T-helper 1 cell treated with Interleukin-12 subunit alpha and Interleukin-12 subunit beta and Interleukin-4 antibody, amounts not matched to agents 30 ng/mL and 1 ng/mL, for 36 hours (primary cell): ENCODE data around the gene RGS6. TPM values are rescaled to one million over a fixed set of nuclear protein-coding genes. Genes with fewer than 3 reads are reported as not detected.

Experiments used
- intact Hi-C: fragments of 100-400 bp; cut with micrococcal nuclease; formaldehyde crosslinking; loops from one replicate; pipeline ENCODE4 v1.15.1; 2024
- total RNA-seq: library from RNA; stranded (reverse); gene quantifications from 2 replicates; pipeline ENCODE4 v1.2.3, GENCODE V29; 2022

RGS6 gene
- total RNA-seq, 1 donor from 2014 or later: 3.0 TPM

DNA sequence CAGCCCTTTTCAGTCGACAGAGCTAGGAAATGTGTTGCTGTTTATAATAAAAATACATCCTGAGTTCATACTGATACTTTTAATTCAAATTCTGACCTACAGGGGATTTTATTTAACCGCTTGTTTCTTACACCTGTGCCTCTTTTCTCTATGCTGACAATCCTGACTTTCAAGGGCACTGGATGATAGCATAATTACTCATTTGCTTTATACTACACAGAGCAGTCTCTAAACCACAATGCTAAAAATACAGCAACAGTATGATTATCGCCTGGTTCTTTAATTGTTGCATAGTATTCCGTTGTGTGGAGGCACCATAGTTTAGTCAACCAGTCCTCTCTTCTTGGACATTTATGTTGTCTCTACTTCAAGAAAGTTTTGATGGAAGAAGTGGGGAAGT is 588.8 kb downstream of the RGS6 start:
- intact Hi-C loops: no loop called here

DNA sequence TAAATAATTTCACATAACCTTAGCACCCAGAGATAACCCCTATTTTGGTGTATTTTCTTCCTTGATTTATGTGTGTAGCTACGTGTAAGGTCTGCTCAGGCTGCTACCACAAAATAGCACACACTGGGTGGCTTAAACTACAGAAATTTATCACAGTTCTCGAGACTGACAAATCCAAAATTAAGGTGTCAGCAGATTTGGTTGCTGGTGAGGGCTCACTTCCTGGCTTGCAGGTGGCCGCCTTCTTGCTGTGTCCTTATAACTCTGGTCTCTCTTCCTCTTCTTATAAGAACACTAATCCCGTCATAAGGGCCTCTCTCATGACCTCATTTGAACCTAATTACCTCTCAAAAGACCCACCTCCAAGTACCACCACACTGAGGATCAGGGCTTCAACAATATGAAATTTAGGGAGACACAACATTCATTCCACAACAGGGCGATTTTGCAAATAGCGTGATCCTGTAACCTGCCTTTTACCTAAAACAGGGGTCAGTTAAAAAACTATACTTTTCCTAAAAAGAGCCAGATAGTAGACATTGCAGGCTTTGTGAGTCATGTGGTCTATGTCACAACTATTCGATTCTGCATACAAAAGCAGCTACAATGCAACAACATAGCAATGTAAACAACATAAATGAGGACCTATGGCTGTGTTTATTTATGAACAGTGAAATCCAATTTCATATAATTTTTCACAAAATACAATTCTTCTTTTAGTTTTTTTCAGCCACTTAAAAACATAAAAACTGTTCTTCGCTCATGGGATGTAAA is 589.9 kb downstream of the RGS6 start:
- intact Hi-C loops: no loop called here

DNA sequence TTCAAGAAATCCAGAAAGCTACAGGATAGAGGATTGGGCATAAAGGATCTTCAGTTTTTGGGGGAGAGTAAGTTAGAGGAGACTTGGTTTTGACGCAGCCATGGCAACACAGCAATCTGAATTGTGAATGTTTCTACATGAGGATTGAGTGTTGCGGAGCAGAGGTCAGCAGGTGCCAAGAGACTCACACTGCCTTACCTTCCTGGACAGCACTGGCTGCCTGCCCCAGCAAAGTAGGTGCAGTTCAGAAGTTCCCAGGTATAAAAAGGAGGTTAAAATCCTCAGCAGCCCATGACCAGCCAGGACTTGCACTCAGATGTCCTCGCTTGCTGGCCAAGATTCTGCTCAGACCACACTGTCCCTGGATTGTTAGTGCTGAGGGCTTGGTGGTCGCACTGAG is 590.6 kb downstream of the RGS6 start:
- intact Hi-C loops: no loop called here

DNA sequence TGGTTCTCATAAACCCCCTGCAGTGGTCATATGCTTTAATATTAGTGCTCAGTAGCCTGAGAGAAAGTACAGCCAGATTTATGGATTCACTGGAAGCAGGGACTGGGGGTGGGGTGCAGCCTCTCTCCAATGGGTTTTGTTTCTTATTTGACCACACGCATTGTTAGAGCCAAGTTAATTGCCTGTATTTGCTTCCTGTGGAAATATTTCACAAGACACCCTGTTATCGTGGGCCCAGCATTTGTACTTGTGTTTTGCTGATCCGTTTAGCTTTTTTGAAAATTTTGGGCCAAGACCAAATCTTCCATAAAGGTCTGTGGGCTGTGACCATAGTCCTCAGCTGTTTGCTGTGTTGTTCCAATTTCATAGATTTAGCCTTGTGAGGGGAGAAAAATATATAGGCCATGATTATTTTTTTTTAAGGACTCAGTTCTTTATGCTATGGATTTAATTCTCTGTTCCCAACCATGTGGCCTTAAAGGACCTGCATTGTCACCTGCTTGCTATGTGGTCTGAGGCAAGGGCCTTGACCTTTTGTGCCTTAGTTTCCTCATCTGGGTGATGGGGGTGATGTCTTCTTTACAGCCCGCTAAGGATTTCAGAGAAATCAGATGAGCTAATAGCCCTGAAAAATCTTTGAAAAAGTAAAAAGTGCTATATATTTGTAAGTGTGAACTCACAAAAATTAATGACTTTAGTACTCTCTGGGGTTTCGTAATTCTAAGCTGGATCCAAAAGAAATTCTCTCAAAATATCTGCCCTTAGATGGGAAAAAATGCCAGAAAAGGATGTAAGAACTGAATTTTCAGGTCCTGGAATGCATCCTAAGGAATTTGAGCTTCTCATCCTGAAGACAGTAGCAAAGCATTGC is 591.4 kb downstream of the RGS6 start:
- intact Hi-C loops: no loop called here

DNA sequence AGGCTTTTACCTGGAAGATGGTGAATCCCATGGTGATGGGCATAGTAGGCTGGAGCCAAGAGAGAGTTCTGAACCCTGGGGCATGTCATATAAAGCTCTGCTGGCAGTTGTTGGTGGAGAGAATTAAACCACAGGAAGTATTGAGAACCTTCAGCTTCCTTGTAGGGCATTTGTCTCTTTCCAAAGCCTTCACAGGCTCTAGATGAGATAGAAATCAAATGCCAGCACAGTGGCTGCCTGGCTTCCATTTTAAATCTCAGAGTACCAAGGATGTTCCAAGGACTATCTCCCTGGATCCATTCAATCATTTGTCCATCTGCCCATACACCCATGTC is 592.0 kb downstream of the RGS6 start:
- intact Hi-C loops: no loop called here

DNA sequence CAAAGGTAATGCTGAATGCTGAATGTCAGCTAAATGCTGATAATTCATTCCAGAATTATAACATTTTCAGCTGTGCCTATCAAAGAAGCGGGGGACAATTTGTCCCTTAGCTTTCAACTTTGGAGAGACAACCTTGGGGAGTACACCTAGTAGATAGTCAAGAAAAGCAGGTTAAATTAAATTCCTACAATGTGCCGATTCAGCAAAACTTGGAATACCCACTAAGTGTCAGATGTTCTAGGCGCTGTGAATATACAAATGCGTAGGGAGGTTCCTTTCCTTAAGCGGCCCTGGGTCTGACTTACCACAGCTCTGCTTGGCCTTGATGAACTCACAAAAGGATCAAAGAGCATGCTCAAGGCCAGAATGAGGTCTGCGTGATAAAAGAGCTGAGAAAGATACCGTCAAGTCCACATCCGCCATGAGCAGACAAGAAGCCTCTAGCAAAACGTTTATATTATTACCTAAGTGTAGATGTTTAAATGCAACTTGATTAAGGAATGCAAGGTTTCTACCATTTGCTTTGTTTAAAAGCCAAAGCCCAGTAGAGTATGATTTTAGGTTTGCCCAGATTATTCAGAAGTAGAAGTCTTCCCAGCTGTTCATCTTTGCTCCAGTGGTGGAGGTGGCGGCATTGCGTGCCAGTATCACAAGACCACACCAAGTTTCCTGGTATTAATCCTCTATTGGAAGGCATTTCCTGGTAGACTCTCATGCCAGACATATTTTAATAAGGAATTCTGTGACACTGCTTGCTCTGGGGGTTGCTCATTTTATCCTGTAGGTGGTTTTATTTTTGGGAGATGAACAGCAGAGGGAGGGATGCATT is 593.1 kb downstream of the RGS6 start:
- intact Hi-C loops: no loop called here

DNA sequence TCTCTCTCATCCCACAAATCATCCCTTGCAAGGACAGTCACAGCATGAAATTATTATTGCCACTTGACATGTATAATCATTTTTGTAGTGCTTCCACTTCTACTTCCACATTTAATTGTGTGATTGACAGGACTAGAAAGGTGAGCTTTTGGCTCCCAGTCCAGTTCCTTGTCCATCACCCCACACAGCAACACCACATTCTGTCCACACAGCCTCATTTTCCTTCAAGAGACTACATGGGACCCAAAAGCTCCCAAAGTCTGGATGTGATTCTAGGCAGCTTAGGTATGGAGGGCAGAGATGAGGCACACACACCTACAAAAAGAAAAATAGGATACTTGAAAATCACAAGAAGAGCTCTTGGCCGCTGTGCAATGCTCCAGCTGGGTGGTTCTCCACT is 595.4 kb downstream of the RGS6 start:
- intact Hi-C loops: no loop called here

DNA sequence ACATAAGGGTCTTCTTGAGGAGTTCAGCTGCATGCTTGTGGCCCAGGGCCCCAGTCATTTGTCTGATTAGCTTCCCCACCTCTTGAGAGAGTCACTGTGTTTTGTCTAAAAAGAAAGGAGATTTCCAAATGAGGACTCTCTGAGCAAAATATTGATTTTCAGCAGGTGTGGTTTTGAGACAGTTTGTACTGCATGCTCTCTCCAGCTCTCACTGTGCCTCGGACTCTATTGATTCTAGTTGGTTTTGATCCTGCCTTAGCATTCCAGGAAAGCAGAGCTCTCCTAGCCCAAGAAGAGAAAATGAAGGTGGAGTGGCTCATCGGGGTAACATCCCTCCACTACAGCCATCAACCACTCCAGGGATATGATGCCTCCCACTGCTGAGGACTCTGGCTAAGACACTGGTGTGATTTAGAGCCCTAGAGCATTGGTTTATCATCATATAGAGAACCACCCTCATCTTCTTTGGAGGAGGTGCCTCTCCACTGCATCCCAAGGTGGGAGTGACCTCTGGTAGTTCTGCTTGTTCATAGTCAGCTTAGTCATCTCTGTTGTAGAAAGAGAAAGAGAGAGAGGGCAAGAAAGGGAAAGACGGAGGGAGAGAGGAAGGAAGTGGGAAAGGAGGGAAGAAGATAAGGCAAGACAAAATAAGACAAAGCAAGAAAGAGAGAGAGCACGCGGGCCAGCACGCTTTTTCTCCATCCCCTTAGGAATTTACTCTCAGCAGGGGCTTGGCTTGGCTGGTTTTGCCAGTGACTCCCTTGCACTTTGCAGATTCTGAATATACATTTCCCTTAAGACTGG is 596.0 kb downstream of the RGS6 start:
- intact Hi-C loops: no loop called here

DNA sequence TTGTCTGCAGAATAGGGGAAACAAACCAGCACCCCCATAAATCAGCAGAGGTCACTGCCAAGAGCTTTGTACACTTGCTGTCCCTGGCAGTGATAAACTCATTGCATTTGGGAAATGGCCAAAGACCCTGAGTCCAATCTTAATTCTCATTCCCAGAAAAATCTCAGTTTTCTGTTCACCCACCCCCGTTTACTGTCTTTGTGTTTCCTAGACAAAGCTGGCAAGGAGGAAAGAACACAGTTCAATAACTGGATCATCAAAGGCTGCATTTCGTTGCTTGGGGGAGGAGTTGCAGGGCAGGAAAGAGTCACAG is 596.6 kb downstream of the RGS6 start:
- intact Hi-C loops: no loop called here

DNA sequence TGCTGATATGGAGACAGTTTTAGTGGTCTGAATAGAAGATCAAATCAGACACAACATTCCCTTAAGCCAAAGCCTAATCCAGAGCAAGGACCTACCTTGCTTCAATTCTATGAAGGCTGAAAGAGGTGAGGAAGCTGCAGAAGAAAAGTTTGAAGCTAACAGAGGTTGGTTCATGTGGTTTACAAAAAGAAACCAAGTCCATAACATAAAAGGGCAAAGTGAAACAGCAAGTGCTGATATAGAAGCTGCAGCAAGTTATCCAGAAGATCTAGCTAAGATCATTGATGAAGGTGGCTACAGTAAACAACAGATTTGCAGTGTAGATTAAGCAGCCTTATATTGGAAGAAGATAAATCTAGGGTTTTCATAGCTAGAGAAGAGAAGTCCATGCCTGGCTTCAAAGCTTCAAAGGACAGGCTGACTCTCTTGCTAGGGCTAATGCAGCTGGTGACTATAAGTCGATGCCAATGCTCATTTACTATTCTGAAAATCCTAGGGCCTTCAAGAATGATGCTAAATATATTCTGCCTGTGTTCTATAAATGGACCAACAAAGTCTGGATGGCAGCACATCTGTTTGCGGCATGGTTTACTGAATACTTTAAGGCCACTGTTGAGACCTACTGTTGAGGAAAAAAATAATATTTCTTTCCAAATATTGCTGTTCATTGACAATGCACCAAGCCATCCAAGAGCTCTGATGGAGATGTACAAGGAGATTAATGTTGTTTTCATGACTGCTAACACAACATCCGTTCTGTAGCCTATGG is 600.6 kb downstream of the RGS6 start:
- intact Hi-C loops: loop anchor here (1.0 kb wide), 3 partner anchors 14 to 361 kb away; partner anchors contain the start of gene DPF3

DNA sequence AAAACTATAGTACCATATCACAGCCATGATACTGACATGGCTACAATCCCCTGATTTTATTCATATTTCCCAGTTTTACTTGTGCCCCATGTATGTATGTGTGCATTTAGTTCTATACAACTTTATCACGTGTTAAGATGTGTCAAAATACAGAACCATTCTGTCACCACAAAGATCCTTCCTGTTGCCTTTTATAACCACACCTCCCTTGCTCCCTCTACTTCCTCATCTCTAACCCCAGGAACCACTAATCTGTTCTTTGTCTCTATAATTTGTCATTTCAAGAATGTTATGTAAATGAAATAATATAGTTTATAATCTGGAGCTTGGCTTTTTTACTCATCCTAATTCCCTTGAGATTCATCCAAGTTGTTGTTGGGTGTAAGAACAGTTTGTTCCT is 603.3 kb downstream of the RGS6 start:
- intact Hi-C loops: loop anchor here (1.0 kb wide), 1 partner anchor 59 kb away; no protein-coding TSS in a partner anchor

DNA sequence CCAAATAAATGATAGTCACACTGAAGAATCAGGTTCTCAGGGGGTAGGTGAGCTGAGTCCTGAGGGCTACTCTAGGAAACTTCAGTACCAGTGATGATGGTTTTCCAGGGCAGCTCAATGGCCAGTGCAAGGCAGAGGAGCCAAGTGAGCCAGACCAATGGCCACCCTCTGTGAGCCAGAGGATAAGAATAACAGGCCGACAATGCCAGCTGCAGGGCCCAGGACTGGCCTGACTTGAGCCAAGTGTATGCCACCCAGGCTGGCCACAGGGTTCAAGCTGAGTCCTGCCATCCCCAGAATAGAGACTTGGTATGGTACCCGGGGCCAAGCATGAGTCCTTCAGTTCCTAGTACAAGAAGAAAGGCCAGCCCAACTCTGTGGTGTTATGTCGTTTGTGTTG is 606.2 kb downstream of the RGS6 start:
- intact Hi-C loops: no loop called here

DNA sequence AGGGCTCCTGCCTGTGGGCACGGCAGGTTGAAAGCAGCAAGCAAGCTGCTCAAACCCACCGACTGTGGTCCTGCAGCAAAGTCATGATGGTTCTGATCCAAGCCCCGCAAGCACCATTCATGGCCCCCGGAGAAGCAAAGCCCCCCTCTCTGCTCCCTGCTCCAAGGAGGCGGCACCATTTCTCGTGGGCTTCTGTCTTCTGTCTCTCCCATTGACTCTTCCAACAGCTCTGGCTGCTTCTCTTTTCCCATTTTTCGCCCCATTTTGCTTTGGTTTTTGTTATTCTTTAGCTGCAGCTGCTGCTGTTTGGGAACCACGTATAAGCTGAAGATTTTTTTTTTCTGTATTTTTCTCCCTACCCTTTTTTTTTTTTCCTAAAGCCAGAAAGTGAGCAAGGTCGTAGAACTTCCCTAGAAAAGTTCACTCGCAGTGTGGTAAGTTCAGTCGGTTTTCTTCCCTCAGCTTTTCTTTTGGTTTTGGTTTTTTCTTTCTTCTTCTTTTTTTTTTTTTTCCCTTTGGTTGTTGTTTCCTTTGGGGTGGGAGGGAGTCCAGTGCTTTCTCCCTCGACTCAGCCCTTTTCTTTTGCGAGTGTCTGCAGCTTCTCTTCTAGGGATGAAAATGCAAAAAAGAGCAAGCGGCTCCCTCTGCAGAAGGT is 607.6 kb downstream of the RGS6 start:
- intact Hi-C loops: no loop called here

DNA sequence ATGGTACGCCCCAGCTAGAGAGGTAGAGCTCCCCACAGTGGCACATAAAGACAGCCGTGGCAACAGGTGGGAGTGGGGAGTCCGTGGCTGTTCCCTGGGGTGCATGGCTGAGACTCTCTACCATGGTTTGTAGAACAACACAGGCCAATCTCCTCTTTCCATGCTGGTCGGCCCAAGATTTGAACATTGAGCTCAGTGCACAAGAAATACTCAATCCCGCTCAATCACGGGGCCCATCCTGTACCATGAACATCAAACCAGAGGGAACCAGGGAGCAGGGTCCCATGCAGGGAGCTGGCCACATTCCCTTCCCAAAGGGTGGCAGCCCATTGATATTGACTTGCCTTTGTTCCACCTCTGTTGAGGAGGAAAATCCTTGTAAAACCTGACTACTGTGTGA is 608.6 kb downstream of the RGS6 start:
- intact Hi-C loops: no loop called here

DNA sequence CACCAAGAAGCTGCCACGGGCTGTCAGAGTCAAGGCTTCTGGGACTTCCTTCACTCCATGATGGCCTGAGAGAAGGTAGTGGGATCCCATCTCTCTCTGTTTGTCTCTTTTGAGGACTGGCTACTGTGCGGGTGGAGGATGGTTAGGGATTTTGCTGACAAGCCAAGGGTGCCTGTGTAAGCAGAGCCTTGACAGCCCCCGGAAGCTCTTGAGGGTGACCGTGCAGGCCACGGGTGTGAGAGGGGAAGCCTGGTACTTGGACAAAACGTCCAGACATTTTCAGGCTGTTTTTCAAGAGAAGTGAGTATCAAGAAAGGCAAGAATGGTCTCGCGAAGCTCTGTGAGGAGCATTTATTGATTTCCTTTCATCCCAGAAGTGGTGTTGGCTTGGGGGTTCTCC is 609.3 kb downstream of the RGS6 start:
- intact Hi-C loops: no loop called here

DNA sequence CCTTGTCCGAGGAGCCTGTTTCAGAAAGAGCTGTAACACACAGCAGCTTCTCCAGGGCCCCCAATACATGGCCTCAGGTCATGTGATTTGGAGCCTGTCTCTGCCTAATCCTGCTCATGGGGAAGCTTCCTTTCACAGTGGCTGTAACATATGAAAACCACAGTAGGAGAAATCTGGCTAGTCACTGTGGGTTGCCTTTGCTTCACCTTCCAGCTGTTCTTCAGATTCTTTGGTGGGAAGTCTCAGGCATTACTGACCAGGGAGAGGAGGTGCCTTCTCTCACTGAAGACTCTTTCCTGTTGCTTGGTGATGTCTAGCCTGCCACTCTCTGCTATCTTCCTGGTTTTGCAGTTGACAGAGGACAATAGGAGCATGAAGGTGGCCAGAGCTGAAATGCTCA is 611.1 kb downstream of the RGS6 start:
- intact Hi-C loops: no loop called here

DNA sequence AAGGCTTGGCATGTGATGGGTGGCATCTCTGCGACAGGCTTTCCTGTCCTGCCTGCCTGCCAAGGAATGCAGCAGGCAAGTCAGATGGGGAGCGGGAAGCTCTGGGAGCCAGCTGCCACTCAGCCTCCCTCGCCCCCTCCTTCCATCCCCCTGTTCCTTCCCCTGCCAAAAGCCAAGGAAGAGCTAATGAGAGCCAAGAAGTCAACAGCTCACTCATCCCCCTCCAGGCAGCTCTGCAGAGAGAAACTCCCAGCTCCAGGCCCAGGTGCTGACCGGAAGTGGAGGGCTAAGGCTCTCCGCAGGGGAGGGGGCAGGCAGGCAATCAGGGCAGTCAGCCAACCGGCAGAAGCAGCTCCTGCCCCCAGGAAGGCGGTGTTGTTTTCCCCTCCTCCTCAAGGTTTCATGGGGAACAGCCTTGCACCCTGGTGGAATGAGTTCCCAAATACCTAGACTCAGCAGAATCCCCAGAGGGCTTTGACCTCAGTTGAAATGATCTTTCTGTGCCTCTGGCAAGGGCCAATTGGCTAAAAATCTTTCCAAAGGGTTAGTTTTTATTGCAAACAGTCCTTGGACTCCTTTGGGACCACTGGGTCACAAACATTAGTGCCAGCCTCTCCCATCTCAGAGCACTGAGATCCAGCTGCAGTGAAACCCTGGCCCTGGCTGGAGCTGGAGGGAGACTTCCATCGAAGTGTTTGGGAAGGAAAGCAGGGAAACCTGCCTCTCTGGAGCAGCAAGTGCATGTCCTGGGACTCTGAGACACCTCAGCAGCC is 612.6 kb downstream of the RGS6 start:
- intact Hi-C loops: no loop called here

DNA sequence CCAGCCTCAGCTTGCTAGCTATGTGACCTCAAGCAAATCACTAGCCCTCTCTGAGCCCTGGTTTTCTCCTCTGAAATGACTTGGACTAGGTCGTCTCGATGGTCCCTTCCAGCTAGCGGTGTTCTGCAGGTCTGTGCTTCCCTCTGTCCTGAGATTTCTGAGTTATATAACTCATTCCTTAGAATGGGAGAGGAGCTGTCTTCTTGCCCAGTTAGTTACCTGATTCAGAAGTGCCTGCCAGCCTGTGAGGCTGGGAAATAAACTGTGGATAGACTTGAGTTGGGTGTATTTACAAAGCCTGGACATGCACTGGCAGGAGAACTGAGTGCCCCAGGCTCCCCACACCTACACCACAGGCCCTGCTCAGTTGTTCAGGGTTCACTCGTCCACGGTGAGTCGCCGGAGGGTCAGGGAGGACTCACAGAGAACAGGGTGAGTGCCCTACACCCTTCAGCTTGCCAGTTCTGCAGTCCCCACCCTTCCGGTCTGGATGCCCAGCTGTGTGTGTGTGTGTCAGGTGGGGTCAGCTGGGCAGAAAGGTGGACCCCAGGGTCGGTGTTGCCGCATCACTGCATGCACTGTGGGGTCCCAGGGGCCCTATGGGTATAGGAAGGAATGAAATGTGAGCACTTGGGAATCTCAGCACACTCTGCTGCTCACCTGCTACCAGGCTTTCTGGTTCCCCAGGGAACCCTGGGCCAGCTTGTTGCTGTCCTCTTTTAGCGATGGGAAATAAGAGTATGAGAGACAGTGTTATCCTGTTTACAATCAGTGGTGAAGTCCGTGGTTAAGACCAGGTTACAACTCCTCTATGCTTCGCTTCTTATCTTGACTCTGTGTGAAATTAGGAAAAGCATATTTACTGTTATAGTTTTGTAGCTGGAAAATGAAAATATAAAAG is 613.4 kb downstream of the RGS6 start:
- intact Hi-C loops: no loop called here
